CD4-positive, alpha-beta memory T cell (primary cell): Measurements from ENCODE around the gene LAPTM4A. TPM values are rescaled to one million over a fixed set of nuclear protein-coding genes. Genes with fewer than 3 reads are reported as not detected.

Source experiments
- CTCF ChIA-PET: fragments of 350-600 bp; sonication (Branson Sonifier 250); formaldehyde crosslinking; loops from one replicate; lab custom pipeline; 2021; ENCODE audit warnings: inconsistent platforms; ENCODE audit not compliant: partially characterized antibody; lab: Charles Lee
- POLR2A ChIA-PET: fragments of 350-600 bp; sonication (Branson Sonifier 250); formaldehyde crosslinking; loops from one replicate; lab custom pipeline; 2021; ENCODE audit not compliant: partially characterized antibody; lab: Charles Lee
- DNase-seq, 5 donors: peaks; one replicate each; pipeline versions ENCODE4 v3.0.0 to v3.0.0-alpha.2; 2020 to 2022; ENCODE audit warnings: mixed read lengths in 1 of 5
- H3K27ac ChIP-seq: one replicate; pipeline ENCODE4 v1.7.0; 2013; ENCODE audit warnings: low read depth, low read length
- H3K27me3 ChIP-seq: 2 replicates; pipeline ENCODE4 v1.7.0; 2013; ENCODE audit warnings: mild to moderate bottlenecking, low read length, moderate library complexity; ENCODE audit not compliant: insufficient read depth
- H3K36me3 ChIP-seq: 2 replicates; pipeline ENCODE4 v1.7.0; 2013; ENCODE audit warnings: mild to moderate bottlenecking, low read length, moderate library complexity; ENCODE audit not compliant: insufficient read depth
- H3K4me1 ChIP-seq: 2 replicates; pipeline ENCODE4 v1.7.0; 2013; ENCODE audit warnings: mild to moderate bottlenecking, low read length, moderate library complexity; ENCODE audit not compliant: insufficient read depth
- H3K4me3 ChIP-seq, 2 donors: one replicate each; pipeline ENCODE4 v1.7.0; 2013; ENCODE audit warnings: low read length in 2 of 2, mild to moderate bottlenecking in 1 of 2
- H3K9me3 ChIP-seq, 2 donors: one replicate each; pipeline ENCODE4 v1.7.0; 2013; ENCODE audit warnings: low read length in 2 of 2, control low read depth in 1 of 2; ENCODE audit not compliant: control insufficient read depth in 1 of 2
- H3K27ac Mint-ChIP-seq, 7 donors: one replicate each; pipeline ENCODE4 v1.8.0; 2020 to 2021; ENCODE audit warnings: mixed read lengths in 7 of 7, mild to moderate bottlenecking in 6 of 7, inconsistent platforms in 3 of 7, moderate library complexity in 3 of 7
- H3K27me3 Mint-ChIP-seq, 2 donors: one replicate each; pipeline ENCODE4 v1.8.0; 2020 to 2021; ENCODE audit warnings: mixed read lengths in 2 of 2
- H3K36me3 Mint-ChIP-seq, 2 donors: one replicate each; pipeline ENCODE4 v1.8.0; 2020 to 2021; ENCODE audit warnings: mixed read lengths in 2 of 2, inconsistent platforms in 1 of 2, mild to moderate bottlenecking in 1 of 2
- H3K4me1 Mint-ChIP-seq, 4 donors: one replicate each; pipeline ENCODE4 v1.8.0; 2020 to 2021; ENCODE audit warnings: mixed read lengths in 4 of 4, mild to moderate bottlenecking in 1 of 4
- H3K4me3 Mint-ChIP-seq, 8 donors: one replicate each; pipeline ENCODE4 v1.8.0; 2020 to 2021; ENCODE audit warnings: mixed read lengths in 8 of 8, mild to moderate bottlenecking in 7 of 8, moderate library complexity in 6 of 8, inconsistent platforms in 3 of 8
- H3K9me3 Mint-ChIP-seq, 8 donors: one replicate each; pipeline ENCODE4 v1.8.0; 2020 to 2021; ENCODE audit warnings: mixed read lengths in 8 of 8, mild to moderate bottlenecking in 5 of 8, inconsistent platforms in 3 of 8, moderate library complexity in 1 of 8
- intact Hi-C: fragments of 100-400 bp; cut with micrococcal nuclease; formaldehyde crosslinking; loops from one replicate; pipeline ENCODE4 v1.15.1; 2023
- polyA plus RNA-seq, 2 donors: library from polyadenylated mRNA; unstranded; fragments of 300-500 nt; fragmentation: Illumina TruSeq; gene quantifications; one replicate each; pipeline ENCODE4 v1.2.3, GENCODE V29; 2021
- total RNA-seq, 2 experiments: library from RNA; stranded (reverse); gene quantifications; one replicate each; pipeline ENCODE4 v1.2.3, GENCODE V29; 2021

LAPTM4A gene
- total and polyA plus RNA-seq, 4 experiments from 2014 or later = 47.4 to 150 (median 75.9) TPM

GRCh38 chr2:20025065-20025786, 26.2 kb downstream of the LAPTM4A start:
- H3K4me1 Mint-ChIP-seq = no peaks in the 10 kb centered on the region
- H3K9me3 Mint-ChIP-seq = peaks cover 11 to 36% (median 24%) of the 10 kb centered on the region in 8 donors
- DNase-seq = no peak
- Histone ChIP-seq H3K4me3 (no peak overlapping the region), H3K36me3 (no peaks in the 10 kb centered on the region), H3K9me3 (peaks cover 0 to 6% of the 10 kb centered on the region in 2 donors), H3K27me3 (no peaks in the 10 kb centered on the region), H3K4me1 (no peaks in the 10 kb centered on the region), H3K27ac (no peak overlapping the region)
- H3K27ac Mint-ChIP-seq = no peak overlapping the region
- H3K27me3 Mint-ChIP-seq = peaks cover 0 to 1% of the 10 kb centered on the region in 2 donors
- H3K36me3 Mint-ChIP-seq = peaks cover 28 to 41% of the 10 kb centered on the region in 2 donors
- H3K4me3 Mint-ChIP-seq = no peak overlapping the region
- ChIA-PET POLR2A (no interaction called here), CTCF (no interaction called here)
- intact Hi-C loops = no loop called here

- peaks cover 11 to 38% (median 21%) of the 10 kb centered on the region in 8 donors for H3K9me3 Mint-ChIP-seq
- H3K36me3 Mint-ChIP-seq = peaks cover 13 to 32% of the 10 kb centered on the region in 2 donors
- no peak overlapping the region for H3K27ac Mint-ChIP-seq
- H3K4me1 ChIP-seq = no peaks in the 10 kb centered on the region
- intact Hi-C loops = no loop called here
- peaks cover 0 to 1% of the 10 kb centered on the region in 2 donors for H3K27me3 Mint-ChIP-seq
- H3K36me3 ChIP-seq = no peaks in the 10 kb centered on the region
- CTCF ChIA-PET = interaction anchor here (3.1 kb wide), 1 partner anchor 9 kb away, joined by 17 read pairs; no protein-coding TSS in a partner anchor
- no peak overlapping the region for H3K27ac ChIP-seq
- H3K9me3 ChIP-seq = peaks cover 0 to 6% of the 10 kb centered on the region in 2 donors
- DNase-seq = no peak
- no peaks in the 10 kb centered on the region for H3K4me1 Mint-ChIP-seq
- POLR2A ChIA-PET = interaction anchor here (0.6 kb wide), 1 partner anchor 42 kb away, joined by 3 read pairs; no protein-coding TSS in a partner anchor
- H3K27me3 ChIP-seq = no peaks in the 10 kb centered on the region
- no peak overlapping the region for H3K4me3 ChIP-seq
- no peak overlapping the region for H3K4me3 Mint-ChIP-seq
These were observed 27.7 kb downstream of the LAPTM4A start for GRCh38 chr2:20023688-20024087.

- H3K4me3 Mint-ChIP-seq = no peak overlapping the region
- H3K9me3 ChIP-seq = peaks cover 0 to 6% of the 10 kb centered on the region in 2 donors
- no peak for DNase-seq
- peaks cover 2 to 17% of the 10 kb centered on the region in 2 donors for H3K36me3 Mint-ChIP-seq
- ChIA-PET POLR2A (no interaction called here), CTCF (interaction anchor here (3.1 kb wide), 1 partner anchor 7 kb away, joined by 17 read pairs; no protein-coding TSS in a partner anchor)
- no peaks in the 10 kb centered on the region for H3K4me1 Mint-ChIP-seq
- peaks cover 11 to 38% (median 20%) of the 10 kb centered on the region in 8 donors for H3K9me3 Mint-ChIP-seq
- no peak overlapping the region for H3K4me3 ChIP-seq
- H3K27me3 Mint-ChIP-seq = peaks cover 0 to 1% of the 10 kb centered on the region in 2 donors
- H3K27me3 ChIP-seq = no peaks in the 10 kb centered on the region
- H3K36me3 ChIP-seq = no peaks in the 10 kb centered on the region
- no peaks in the 10 kb centered on the region for H3K4me1 ChIP-seq
- intact Hi-C loops = no loop called here
- no peak overlapping the region for H3K27ac ChIP-seq
- no peak overlapping the region for H3K27ac Mint-ChIP-seq
These were observed 29.9 kb downstream of the LAPTM4A start for GRCh38 chr2:20021405-20022009.

- no peaks in the 10 kb centered on the region for H3K36me3 ChIP-seq
- CTCF ChIA-PET = no interaction called here
- H3K9me3 Mint-ChIP-seq = peaks cover 11 to 39% (median 20%) of the 10 kb centered on the region in 8 donors
- POLR2A ChIA-PET = no interaction called here
- no peak overlapping the region for H3K4me3 ChIP-seq
- H3K27me3 ChIP-seq = no peaks in the 10 kb centered on the region
- H3K36me3 Mint-ChIP-seq = peaks cover 2 to 17% of the 10 kb centered on the region in 2 donors
- H3K27ac ChIP-seq = no peak overlapping the region
- H3K27me3 Mint-ChIP-seq = peaks cover 0 to 1% of the 10 kb centered on the region in 2 donors
- peak overlapping the region in 1 of 7 donors; percentile 35 for H3K27ac Mint-ChIP-seq
- no peaks in the 10 kb centered on the region for H3K4me1 ChIP-seq
- H3K4me1 Mint-ChIP-seq = no peaks in the 10 kb centered on the region
- H3K9me3 ChIP-seq = peaks cover 0 to 6% of the 10 kb centered on the region in 2 donors
- DNase-seq = no peak
- H3K4me3 Mint-ChIP-seq = no peak overlapping the region
- intact Hi-C loops = no loop called here
These were observed 31.7 kb downstream of the LAPTM4A start for GRCh38 chr2:20019747-20020146.

GRCh38 chr2:20018601-20019152, 32.8 kb downstream of the LAPTM4A start:
- Mint-ChIP-seq H3K9me3 (peaks cover 11 to 42% (median 22%) of the 10 kb centered on the region in 8 donors), H3K4me3 (no peak overlapping the region), H3K27me3 (peaks cover 3 to 5% of the 10 kb centered on the region in 2 donors), H3K36me3 (peaks cover 2 to 17% of the 10 kb centered on the region in 2 donors), H3K4me1 (no peaks in the 10 kb centered on the region), H3K27ac (no peak overlapping the region)
- Histone ChIP-seq H3K4me3 (no peak overlapping the region), H3K36me3 (no peaks in the 10 kb centered on the region), H3K4me1 (no peaks in the 10 kb centered on the region), H3K27me3 (peaks cover 1% of the 10 kb centered on the region), H3K27ac (no peak overlapping the region), H3K9me3 (peaks cover 0 to 6% of the 10 kb centered on the region in 2 donors)
- no peak for DNase-seq
- intact Hi-C loops = no loop called here
- CTCF ChIA-PET = no interaction called here
- POLR2A ChIA-PET = no interaction called here

GRCh38 chr2:20016346-20016745, 35.1 kb downstream of the LAPTM4A start:
- Histone ChIP-seq H3K9me3 (peaks cover 0 to 4% of the 10 kb centered on the region in 2 donors), H3K27me3 (peaks cover 18% of the 10 kb centered on the region), H3K27ac (no peak overlapping the region), H3K4me3 (no peak overlapping the region), H3K4me1 (peaks cover 12% of the 10 kb centered on the region), H3K36me3 (no peaks in the 10 kb centered on the region)
- DNase-seq = no peak
- intact Hi-C loops = no loop called here
- Mint-ChIP-seq H3K4me3 (no peak overlapping the region), H3K4me1 (peaks cover 5 to 14% (median 10%) of the 10 kb centered on the region in 4 donors), H3K36me3 (peaks cover 2 to 6% of the 10 kb centered on the region in 2 donors), H3K27ac (peak overlapping the region in 1 of 7 donors; percentile 60), H3K27me3 (peaks cover 16 to 18% of the 10 kb centered on the region in 2 donors), H3K9me3 (peaks cover 2 to 25% (median 9%) of the 10 kb centered on the region in 8 donors)
- POLR2A ChIA-PET = interaction anchor here (1.4 to 1.9 kb wide), 2 partner anchors 14 to 35 kb away, joined by 3 to 5 read pairs; partner anchors contain the start of gene LAPTM4A
- CTCF ChIA-PET = interaction anchor here (0.9 to 3.1 kb wide), 20 partner anchors 13 to 90 kb away, joined by 3 to 34 read pairs (median 8); partner anchors contain the start of genes LAPTM4A and WDR35
